GM19035 (cell line): ENCODE measurements around the gene GGPS1.
A peak's percentile ranks its signal among the peaks of the same experiment; 100 is the strongest.
"Not testable (repeated sequence)": the region's sequence is repeated elsewhere in the genome, so short reads cannot be mapped to it uniquely, and the experiment has no call there.

Experiments
- ATAC-seq: cut with Tn5 transposase; IDR thresholded peaks from one replicate; pipeline ENCODE4 v1.9.1; 2021; ENCODE audit not compliant: unreplicated experiment

GGPS1 gene

DNA sequence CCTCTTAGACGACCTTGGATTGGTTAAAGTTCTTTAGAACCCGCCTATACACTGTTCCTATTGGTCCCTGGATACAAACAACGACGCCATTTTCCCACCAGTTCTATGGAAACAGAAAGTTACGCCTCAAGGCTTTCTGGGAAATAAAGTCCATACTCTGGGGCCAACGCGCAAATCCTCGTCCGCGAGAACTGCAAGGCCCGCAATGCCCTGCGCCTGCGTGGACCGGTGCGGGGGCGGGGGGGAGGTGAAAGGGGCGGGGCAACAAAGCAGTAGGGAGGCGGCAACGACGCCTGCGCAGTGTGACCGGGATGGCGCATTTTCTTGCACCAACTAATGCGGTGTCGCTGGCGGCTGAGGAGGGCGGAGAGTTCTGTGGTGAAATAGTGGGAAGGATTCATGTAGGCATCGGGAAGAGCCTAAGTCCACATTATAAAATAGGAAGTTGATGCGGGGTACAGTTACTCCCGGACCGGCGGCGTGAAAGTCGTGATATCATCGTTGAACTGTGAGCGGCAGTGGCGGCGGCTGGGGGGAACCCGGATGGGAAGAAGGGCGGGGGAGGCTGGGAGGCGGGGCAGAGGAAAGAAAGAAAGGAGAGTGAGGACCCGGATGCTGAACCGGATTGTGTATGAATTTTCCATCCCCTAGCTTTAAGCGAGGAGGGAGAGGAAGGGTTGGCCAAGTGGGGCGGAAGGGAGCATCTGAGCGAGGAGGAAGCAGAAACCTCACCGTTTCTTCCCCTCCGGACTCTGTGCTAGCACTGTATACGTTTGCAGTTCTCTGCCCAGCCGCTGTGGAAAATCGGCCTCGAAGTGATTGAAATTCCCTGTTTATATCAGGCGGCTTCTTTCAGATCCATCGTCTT, at the start of gene GGPS1:
TSS of gene GGPS1 (plus strand) at position 300 of the 868 bp plus-strand sequence. CDS start 6,695 bp downstream, outside the sequence.
- peak; percentile 62 for ATAC-seq

GRCh38 chr1:235278915-235279292, 49.5 kb upstream of the GGPS1 start:
- ATAC-seq = no peak

- no peak for ATAC-seq
Observed at GRCh38 chr1:235279694-235280093, 48.7 kb upstream of the GGPS1 start.

GRCh38 chr1:235280467-235280866, 47.9 kb upstream of the GGPS1 start:
- ATAC-seq = no peak

- not testable (repeated sequence) for ATAC-seq
Observed at GRCh38 chr1:235283636-235284035, 44.7 kb upstream of the GGPS1 start.

DNA sequence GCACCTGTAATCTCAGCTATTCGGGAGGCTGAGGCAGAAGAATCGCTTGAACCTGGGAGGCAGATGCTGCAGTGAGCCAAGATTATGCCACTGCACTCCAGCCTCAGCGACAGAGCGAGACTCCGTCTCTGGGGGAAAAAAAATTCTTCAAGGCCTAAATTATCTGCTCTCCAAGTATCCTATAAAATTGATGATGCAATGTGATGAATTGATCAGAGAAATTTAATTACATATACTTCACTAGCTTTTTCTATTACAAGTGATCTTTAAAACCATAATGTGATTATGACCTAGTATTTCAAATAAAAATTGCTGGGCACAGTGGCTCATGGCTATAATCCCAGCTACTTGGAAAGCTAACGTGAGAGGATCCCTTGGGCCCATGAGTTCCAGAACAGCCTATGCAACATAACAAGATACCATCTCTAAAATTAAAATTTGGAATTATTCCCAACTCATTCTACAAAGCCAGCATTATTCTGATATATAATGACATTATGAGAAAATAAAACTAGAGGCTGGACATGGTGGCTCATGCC, 44.1 kb upstream of the GGPS1 start:
- no peak for ATAC-seq

DNA sequence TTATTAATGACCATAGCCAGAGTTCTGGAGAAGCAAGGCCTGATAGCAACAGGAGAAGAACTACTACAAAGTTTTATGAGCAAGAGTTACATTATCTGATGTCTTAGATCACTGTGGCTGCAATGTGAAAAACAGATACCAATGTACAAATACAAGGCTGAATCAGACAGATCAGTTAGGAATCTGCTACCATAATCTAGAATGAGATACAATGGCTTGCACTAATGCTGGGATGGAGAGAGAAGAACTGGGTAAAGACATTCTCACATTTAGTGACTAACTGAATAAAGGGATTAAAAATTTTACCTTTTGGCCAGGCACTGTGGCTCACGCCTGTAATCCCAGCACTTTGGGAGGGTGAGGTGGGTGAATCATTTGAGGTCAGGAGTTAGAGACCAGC, 41.7 kb upstream of the GGPS1 start:
- ATAC-seq = no peak

GRCh38 chr1:235287208-235287882, 41.0 kb upstream of the GGPS1 start:
- no peak for ATAC-seq

GRCh38 chr1:235289859-235290739, 38.3 kb upstream of the GGPS1 start:
- ATAC-seq = no peak

DNA sequence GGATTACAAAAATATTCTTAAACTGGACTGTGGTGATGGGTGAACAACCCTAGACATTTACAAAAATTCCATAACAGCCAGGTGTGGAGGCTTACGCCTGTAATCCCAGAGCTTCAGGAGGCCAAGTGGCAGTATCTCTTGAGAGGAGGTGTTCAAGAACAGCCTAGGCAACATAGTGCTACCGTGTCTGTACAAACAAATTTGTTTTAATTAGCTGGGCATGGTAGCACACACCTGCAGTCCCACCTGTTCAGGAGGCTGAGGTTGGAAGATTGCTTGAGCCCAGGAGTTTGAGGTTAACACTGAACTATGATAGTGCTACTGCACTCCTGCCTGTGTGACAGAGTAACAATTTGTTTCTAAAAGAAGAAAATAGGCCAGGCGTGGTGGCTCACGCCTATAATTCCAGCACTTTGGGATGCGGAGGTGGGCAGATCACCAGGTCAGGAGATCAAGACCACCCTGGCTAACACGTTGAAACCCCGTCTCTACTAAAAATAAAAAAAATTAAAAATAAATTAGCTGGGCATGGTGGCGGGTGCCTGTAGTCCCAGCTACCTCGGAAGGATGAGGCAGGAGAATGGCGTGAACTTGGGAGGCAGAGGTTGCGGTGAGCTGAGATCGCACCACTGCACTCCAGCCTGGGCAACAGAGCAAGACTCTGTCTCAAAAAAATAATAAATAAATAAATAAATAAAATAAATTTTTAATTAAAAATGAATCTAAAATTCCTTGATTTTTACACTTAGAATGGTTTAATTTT, 37.4 kb upstream of the GGPS1 start:
- no peak for ATAC-seq

- ATAC-seq = no peak
Observed at GRCh38 chr1:235291599-235292091, 36.7 kb upstream of the GGPS1 start.

GRCh38 chr1:235292790-235293189, 35.6 kb upstream of the GGPS1 start:
- ATAC-seq = no peak

DNA sequence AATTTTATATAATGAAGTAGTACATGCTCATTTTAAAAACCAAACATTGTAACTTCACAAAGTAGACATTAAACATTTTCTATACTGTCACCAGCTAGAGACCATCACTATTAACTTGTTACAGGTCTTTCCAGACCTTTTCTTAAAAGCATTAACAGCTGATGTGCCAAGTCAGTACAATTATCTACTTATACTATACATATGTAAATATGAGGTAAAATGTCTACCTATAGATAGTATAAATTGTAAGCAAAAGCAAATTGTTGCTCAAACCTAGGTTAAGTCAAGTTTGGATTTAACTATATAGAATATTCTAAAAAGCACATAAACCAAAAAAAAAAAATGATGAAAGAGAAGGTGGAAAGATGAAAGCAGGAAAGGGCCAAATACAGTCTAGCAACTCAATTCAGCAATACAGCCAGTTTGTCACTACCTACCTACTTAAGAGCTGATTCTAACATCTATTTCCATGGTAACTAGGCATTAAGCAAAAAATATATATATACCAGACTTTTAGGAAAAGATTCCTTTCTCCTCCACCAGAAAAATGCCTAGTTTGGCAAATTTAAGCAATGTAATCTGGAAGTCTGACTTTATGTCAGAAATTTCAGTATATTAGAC, 34.9 kb upstream of the GGPS1 start:
- no peak for ATAC-seq

DNA sequence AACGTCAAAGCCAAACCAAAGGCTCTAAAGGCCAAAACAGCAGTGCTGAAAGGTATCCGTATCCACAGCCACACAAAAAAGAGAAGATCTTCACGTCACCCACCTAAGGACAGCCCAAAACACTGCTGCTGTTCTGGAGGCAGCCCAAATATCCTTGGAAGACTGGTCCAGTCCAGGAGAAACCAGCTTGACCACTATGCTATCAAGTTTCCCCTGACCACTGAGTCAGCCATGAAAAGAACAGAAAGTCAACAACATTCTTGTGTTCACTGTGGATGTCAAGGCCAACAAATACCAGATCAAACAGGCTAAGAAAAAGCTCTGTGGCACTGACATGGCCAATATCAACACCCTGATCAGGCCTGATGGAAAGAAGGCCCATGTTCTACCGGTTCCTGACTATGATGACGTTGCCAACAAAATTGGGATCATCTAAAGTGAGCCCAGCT, 32.4 kb upstream of the GGPS1 start:
- no peak for ATAC-seq

DNA sequence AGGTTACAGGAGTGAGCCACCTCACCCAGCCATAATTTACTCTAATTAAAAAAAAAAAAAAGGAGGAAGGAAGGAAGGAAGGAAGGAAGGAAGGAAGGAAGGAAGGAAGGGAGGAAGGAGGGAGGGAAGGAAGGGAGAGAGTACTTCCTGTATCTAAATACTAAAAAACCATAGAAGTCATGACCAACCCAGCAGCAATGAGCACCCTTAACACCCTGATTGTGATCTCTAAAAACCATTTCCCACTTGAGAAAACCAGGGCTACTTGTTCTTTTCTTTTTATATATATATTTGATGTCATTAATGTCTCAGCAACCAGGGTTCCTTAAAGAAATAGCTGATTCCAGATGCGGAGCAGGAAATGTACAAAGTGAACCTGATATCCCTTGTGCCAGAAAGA, 31.6 kb upstream of the GGPS1 start:
- ATAC-seq = no peak

- no peak for ATAC-seq
Observed at GRCh38 chr1:235297579-235297978, 30.8 kb upstream of the GGPS1 start.

- no peak for ATAC-seq
Observed at GRCh38 chr1:235298758-235299157, 29.6 kb upstream of the GGPS1 start.

- no peak for ATAC-seq
Observed at GRCh38 chr1:235299169-235299858, 29.1 kb upstream of the GGPS1 start.

- no peak for ATAC-seq
Observed at GRCh38 chr1:235302143-235302542, 26.2 kb upstream of the GGPS1 start.
